ENCODE data around the gene ZNF76. TPM values are rescaled to one million over a fixed set of nuclear protein-coding genes. Genes with fewer than 3 reads are reported as not detected.

ZNF76 gene
- total and polyA plus RNA-seq, 12 donors: 17.9 to 67.1 (median 37.8) TPM

DNA sequence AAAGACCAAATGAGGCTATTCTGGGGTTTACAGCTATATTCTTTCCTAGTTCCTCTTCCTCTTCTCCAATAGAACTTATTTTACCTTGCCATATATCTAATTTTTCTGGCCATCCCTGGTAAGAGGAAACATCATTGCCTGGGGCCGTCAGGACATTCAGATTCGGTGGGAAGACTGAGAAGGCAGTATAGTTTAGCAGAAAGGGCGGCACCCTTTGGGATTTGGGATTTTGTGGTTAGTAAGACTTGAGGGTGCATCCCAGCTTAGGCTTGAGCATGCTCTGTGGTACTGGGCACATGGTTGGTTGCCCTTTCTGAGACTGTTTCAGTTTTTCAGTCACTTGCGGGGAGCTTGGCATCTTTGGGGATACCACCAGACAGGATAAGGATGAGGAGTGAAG is 24.6 kb upstream of the ZNF76 start:
- Histone ChIP-seq H3K4me3 (no peak overlapping the region), H3K27ac (no peak overlapping the region), H3K9me3 (peaks cover 0 to 10% (median 0%) of the 10 kb centered on the region in 11 donors), H3K27me3 (no peaks in the 10 kb centered on the region), H3K36me3 (peaks cover 0 to under 1% (median 0%) of the 10 kb centered on the region in 9 donors), H3K4me1 (peaks cover 20 to 52% (median 41%) of the 10 kb centered on the region in 9 donors)
- TF ChIP-seq CTCF (IDR thresholded peaks at IDR 0.05): no peak
- no peak for DNase-seq
- WGBS, 2 donors: 75 to 88% methylated on average over 4 of the region's 4 CpGs
- ATAC-seq: no peak
- intact Hi-C loops (cut with DNase I): no loop called here

DNA sequence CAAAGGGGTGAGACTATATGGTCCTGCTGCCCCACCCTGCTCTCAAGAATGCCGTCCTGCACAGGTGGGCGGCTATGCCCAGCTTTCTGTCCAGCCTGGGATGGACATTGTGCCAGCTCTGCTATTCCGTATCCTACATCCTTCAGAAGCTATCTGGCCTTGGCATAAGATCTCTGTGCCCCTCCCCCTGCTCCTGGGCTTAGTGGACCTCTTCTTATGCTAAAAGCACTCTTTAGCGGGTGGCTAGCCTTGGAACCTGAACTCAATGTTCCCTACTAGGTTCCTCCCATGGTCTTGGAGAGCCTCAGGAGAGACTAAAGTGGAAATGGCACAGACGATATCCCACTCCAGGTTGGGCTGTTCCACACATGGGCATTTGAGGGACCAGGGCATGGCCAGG is 23.3 kb upstream of the ZNF76 start:
- intact Hi-C loops (cut with DNase I): no loop called here
- TF ChIP-seq CTCF (IDR thresholded peaks at IDR 0.05): no peak
- peaks cover 10 to 52% (median 30%) of the 10 kb centered on the region in 9 donors for H3K4me1 ChIP-seq
- 91 to 92% methylated on average over 5 of the region's 5 CpGs for WGBS, 2 donors
- ATAC-seq (no peak), DNase-seq (no peak)
- peaks cover 0 to 5% (median 0%) of the 10 kb centered on the region in 9 donors for H3K36me3 ChIP-seq
- H3K27ac ChIP-seq: peak overlapping the region in 2 of 10 donors; percentile 34 to 70
- H3K27me3 ChIP-seq: no peaks in the 10 kb centered on the region
- H3K9me3 ChIP-seq: peaks cover 0 to 10% (median 0%) of the 10 kb centered on the region in 11 donors
- H3K4me3 ChIP-seq: no peak overlapping the region

DNA sequence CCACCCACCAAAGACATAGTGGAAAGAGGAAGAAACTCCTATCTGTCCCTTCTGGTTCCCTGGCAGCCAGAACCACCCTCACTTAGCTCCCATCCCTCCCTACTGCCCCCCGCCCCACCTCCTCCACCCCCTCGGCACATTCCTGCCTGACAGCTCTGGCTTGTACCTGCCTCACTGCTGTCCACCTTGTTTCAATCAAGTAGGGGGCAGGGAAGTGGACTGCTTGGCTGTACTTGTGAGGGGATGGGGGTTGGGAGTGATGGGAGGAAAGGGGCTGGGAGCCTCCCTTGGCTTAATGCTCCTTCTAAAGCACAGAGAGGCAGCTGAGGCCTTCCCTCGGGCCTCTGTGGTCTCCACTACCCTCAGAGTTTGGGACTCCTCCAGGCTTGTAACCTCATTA is 22.1 kb upstream of the ZNF76 start:
- H3K27ac ChIP-seq: peak overlapping the region in 7 of 10 donors; percentile 30 to 75 (median 57)
- intact Hi-C loops (cut with DNase I): no loop called here
- no peak for TF ChIP-seq CTCF (IDR thresholded peaks at IDR 0.05)

GRCh38 chr6:35238843-35239289 is 20.7 kb upstream of the ZNF76 start:
- TF ChIP-seq CTCF (IDR thresholded peaks at IDR 0.05): no peak
- Histone ChIP-seq H3K4me3 (no peak overlapping the region), H3K4me1 (peaks cover 9 to 51% (median 25%) of the 10 kb centered on the region in 9 donors), H3K27ac (peak overlapping the region in 9 of 10 donors; percentile 30 to 75 (median 57)), H3K27me3 (no peaks in the 10 kb centered on the region), H3K36me3 (peaks cover 0 to 21% (median 0%) of the 10 kb centered on the region in 9 donors), H3K9me3 (peaks cover 0 to 10% (median 0%) of the 10 kb centered on the region in 11 donors)
- ATAC-seq (peak; percentile 81 to 96 (median 92)), DNase-seq (peak; percentile 84 to 87)
- WGBS, 2 donors: 19 to 27% methylated on average over 3 of the region's 3 CpGs
- intact Hi-C loops (cut with DNase I): loop anchor here in 1 of 10 donors (2.0 kb wide), 1 partner anchor 18 kb away; no protein-coding TSS in a partner anchor

More for the DNA sequence above, 22.1 kb upstream of the ZNF76 start:
- Histone ChIP-seq H3K27me3 (no peaks in the 10 kb centered on the region), H3K9me3 (peaks cover 0 to 10% (median 0%) of the 10 kb centered on the region in 11 donors), H3K4me1 (peaks cover 9 to 51% (median 25%) of the 10 kb centered on the region in 9 donors), H3K36me3 (peaks cover 0 to 7% (median 0%) of the 10 kb centered on the region in 9 donors), H3K4me3 (no peak overlapping the region)
- ATAC-seq (peak in 3 of 8 donors; percentile 13 to 22 (median 16)), DNase-seq (no peak)
- 51 to 64% methylated on average over 3 of the region's 3 CpGs for WGBS, 2 donors
